Measurements from ENCODE around the gene RTTN. TPM values are rescaled to one million over a fixed set of nuclear protein-coding genes. Genes with fewer than 3 reads are reported as not detected.

The RTTN gene
- total RNA-seq, 2 donors from 2014 or later, result 6.5 to 16.7 TPM

- no peak for DNase-seq
- Histone ChIP-seq H3K9me3 (no peaks in the 10 kb centered on the region), H3K36me3 (no peaks in the 10 kb centered on the region), H3K9ac (ENCODE audit: low read depth in 2 of 2, low read length in 2 of 2) (no peak overlapping the region), H3K27me3 (no peaks in the 10 kb centered on the region), H3K4me1 (no peaks in the 10 kb centered on the region), H3K4me3 (no peak overlapping the region), H3K27ac (no peak overlapping the region)
- intact Hi-C loops (cut with DNase I), result loop anchor here (10.0 kb wide), 1 partner anchor 1245 kb away; no protein-coding TSS in a partner anchor
- no peak for TF ChIP-seq CTCF (IDR thresholded peaks at IDR 0.05)
These were observed 115.6 kb downstream of the RTTN start for GRCh38 chr18:70089858-70090257.

- intact Hi-C loops (cut with DNase I), result loop anchor here (10.0 kb wide), 1 partner anchor 1241 kb away; no protein-coding TSS in a partner anchor
- no peak for DNase-seq
These were observed 119.4 kb downstream of the RTTN start for GRCh38 chr18:70086085-70086484.

GRCh38 chr18:70085641-70086040, 119.8 kb downstream of the RTTN start:
- Histone ChIP-seq H3K9me3 (no peaks in the 10 kb centered on the region), H3K4me1 (no peaks in the 10 kb centered on the region), H3K27ac (no peak overlapping the region), H3K36me3 (no peaks in the 10 kb centered on the region), H3K9ac (ENCODE audit: low read depth in 2 of 2, low read length in 2 of 2) (no peak overlapping the region), H3K4me3 (no peak overlapping the region), H3K27me3 (no peaks in the 10 kb centered on the region)
- DNase-seq, result no peak
- TF ChIP-seq CTCF (IDR thresholded peaks at IDR 0.05), result no peak
- intact Hi-C loops (cut with DNase I), result loop anchor here (10.0 kb wide), 1 partner anchor 1241 kb away; no protein-coding TSS in a partner anchor

More at GRCh38 chr18:70086085-70086484, 119.4 kb downstream of the RTTN start:
- H3K36me3 ChIP-seq, result no peaks in the 10 kb centered on the region
- no peak overlapping the region for H3K4me3 ChIP-seq
- H3K4me1 ChIP-seq, result no peaks in the 10 kb centered on the region
- H3K9me3 ChIP-seq, result no peaks in the 10 kb centered on the region
- no peaks in the 10 kb centered on the region for H3K27me3 ChIP-seq
- no peak for TF ChIP-seq CTCF (IDR thresholded peaks at IDR 0.05)
- no peak overlapping the region for H3K27ac ChIP-seq
- no peak overlapping the region for H3K9ac ChIP-seq (ENCODE audit: low read depth in 2 of 2, low read length in 2 of 2)

- DNase-seq, result no peak
- TF ChIP-seq CTCF (IDR thresholded peaks at IDR 0.05), result no peak
- intact Hi-C loops (cut with DNase I), result loop anchor here (10.0 kb wide), 1 partner anchor 1238 kb away; no protein-coding TSS in a partner anchor
- Histone ChIP-seq H3K27me3 (no peaks in the 10 kb centered on the region), H3K4me3 (no peak overlapping the region), H3K36me3 (no peaks in the 10 kb centered on the region), H3K9ac (ENCODE audit: low read depth in 2 of 2, low read length in 2 of 2) (no peak overlapping the region), H3K9me3 (no peaks in the 10 kb centered on the region), H3K27ac (no peak overlapping the region), H3K4me1 (no peaks in the 10 kb centered on the region)
These were observed 123.1 kb downstream of the RTTN start for GRCh38 chr18:70082430-70082829.

GRCh38 chr18:70078106-70078505, 127.4 kb downstream of the RTTN start:
- Histone ChIP-seq H3K27me3 (no peaks in the 10 kb centered on the region), H3K4me1 (no peaks in the 10 kb centered on the region), H3K36me3 (no peaks in the 10 kb centered on the region), H3K27ac (no peak overlapping the region), H3K9ac (ENCODE audit: low read depth in 2 of 2, low read length in 2 of 2) (no peak overlapping the region), H3K9me3 (no peaks in the 10 kb centered on the region), H3K4me3 (no peak overlapping the region)
- intact Hi-C loops (cut with DNase I), result no loop called here
- TF ChIP-seq CTCF (IDR thresholded peaks at IDR 0.05), result no peak
- DNase-seq, result no peak
